Right lobe of liver (tissue), 4 donors: ENCODE results near the gene TRNT1.

ENCODE experiments used
- POLR2A ChIP-seq: fragments of 450-650 bp; IDR thresholded peaks from one replicate; pipeline ENCODE4 v1.6.1; 2017; ENCODE audit warnings: antibody characterized with exemption, mild to moderate bottlenecking
- TF ChIP-seq, protein P1 (sequence below), 4 donors: fragments of 200-600 bp in 3 of 4; fragments of 450-650 bp in 1 of 4; IDR thresholded peaks; one replicate each; pipeline versions ENCODE4 v1.5.1 to v1.8.0; 2016 to 2022; ENCODE audit warnings: antibody characterized with exemption in 4 of 4, mild to moderate bottlenecking in 2 of 4
- donor health status: DM: no; HTN: no; CAD: no.
- donor health status: DM: no; HTN: no; CAD: no.
- donor health status: DM: no; HTN: yes; CAD: no.

GRCh38 chr3:3117651-3118050 lies 9.1 kb upstream of the TRNT1 start:
- TF ChIP-seq POLR2A, result no peak
- TF ChIP-seq, protein P1, sequence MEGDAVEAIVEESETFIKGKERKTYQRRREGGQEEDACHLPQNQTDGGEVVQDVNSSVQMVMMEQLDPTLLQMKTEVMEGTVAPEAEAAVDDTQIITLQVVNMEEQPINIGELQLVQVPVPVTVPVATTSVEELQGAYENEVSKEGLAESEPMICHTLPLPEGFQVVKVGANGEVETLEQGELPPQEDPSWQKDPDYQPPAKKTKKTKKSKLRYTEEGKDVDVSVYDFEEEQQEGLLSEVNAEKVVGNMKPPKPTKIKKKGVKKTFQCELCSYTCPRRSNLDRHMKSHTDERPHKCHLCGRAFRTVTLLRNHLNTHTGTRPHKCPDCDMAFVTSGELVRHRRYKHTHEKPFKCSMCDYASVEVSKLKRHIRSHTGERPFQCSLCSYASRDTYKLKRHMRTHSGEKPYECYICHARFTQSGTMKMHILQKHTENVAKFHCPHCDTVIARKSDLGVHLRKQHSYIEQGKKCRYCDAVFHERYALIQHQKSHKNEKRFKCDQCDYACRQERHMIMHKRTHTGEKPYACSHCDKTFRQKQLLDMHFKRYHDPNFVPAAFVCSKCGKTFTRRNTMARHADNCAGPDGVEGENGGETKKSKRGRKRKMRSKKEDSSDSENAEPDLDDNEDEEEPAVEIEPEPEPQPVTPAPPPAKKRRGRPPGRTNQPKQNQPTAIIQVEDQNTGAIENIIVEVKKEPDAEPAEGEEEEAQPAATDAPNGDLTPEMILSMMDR (IDR thresholded peaks at IDR 0.05), result no peak
